ENCODE measurements around the gene EPC1.
A peak's percentile ranks its signal among the peaks of the same experiment; 100 is the strongest.

DNA sequence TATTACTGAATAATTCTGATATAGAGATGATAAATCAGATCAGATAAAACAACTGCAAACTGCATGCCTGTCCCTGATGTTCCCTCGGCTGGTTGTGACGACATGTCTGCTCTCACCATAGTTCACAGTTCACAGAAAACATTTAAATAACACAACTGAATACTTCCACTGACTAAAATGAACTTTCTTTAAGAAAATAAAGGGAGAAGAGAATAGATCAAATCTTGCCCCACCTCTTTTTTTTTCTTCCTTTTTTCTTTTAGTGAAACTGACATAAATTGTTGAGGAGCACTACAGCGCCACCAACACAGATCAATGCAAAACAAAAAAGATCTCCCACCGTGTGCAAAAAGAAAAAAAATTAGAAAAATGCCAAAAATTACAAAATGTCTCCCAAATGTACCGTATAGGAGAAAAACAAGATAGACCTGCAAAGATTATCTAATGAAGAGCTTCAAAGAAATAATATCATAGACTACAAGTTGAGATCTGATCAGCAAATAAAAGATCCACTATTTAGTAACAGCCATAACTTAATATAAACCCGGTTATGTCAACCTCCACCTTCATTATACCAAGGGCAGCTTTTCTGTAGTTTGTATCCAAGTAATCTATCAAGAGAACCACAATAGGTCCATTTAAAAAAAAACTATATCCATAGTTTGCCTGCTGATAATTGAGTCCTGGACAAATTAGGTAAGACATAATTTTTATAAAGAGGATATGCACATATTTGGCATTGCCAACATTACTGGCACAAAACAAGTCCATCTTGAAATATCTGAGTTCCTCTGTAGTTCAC, 30.7 kb upstream of the EPC1 start:
- TF ChIP-seq POLR2A (IDR thresholded peaks at IDR 0.05; ENCODE audit: low read length) (peak; percentile 9), GATA1 (IDR thresholded peaks at IDR 0.05; ENCODE audit: low read depth, low read length) (no peak)
